Measurements from ENCODE around the gene SUPT20HL2.

The SUPT20HL2 gene

DNA sequence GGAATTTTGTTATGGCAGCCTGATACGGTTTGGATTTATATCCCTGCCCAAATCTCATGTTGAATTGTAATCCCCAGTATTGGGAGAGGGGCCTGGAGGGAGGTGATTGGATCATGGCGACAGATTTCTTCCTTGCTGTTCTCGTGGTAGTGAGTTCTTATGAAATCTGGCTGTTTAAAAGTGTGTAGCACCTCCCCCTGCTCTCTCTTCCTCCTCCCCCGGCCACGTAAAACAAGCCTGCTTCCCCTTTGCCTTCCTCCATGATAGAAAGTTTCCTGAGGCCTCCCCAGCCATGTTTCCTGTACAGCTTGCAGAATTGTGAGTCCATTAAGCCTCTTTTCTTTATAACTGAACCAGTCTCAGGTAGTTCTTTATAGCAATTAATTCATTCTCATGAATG lies 37.9 kb downstream of the SUPT20HL2 start:
- H3K36me3 ChIP-seq: no peaks in the 10 kb centered on the region
- TF ChIP-seq, protein P1, sequence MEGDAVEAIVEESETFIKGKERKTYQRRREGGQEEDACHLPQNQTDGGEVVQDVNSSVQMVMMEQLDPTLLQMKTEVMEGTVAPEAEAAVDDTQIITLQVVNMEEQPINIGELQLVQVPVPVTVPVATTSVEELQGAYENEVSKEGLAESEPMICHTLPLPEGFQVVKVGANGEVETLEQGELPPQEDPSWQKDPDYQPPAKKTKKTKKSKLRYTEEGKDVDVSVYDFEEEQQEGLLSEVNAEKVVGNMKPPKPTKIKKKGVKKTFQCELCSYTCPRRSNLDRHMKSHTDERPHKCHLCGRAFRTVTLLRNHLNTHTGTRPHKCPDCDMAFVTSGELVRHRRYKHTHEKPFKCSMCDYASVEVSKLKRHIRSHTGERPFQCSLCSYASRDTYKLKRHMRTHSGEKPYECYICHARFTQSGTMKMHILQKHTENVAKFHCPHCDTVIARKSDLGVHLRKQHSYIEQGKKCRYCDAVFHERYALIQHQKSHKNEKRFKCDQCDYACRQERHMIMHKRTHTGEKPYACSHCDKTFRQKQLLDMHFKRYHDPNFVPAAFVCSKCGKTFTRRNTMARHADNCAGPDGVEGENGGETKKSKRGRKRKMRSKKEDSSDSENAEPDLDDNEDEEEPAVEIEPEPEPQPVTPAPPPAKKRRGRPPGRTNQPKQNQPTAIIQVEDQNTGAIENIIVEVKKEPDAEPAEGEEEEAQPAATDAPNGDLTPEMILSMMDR (IDR thresholded peaks at IDR 0.05): no peak
- no peaks in the 10 kb centered on the region for H3K27me3 ChIP-seq
- H3K4me3 ChIP-seq (ENCODE audit: low read depth in 1 of 2, low read length in 1 of 2): no peak overlapping the region
- H3K9me3 ChIP-seq: no peaks in the 10 kb centered on the region
- no peaks in the 10 kb centered on the region for H3K4me1 ChIP-seq (ENCODE audit: control insufficient read depth in 1 of 2, insufficient read depth in 1 of 2, low read depth in 1 of 2, low read length in 1 of 2)
- no peak overlapping the region for H3K27ac ChIP-seq

DNA sequence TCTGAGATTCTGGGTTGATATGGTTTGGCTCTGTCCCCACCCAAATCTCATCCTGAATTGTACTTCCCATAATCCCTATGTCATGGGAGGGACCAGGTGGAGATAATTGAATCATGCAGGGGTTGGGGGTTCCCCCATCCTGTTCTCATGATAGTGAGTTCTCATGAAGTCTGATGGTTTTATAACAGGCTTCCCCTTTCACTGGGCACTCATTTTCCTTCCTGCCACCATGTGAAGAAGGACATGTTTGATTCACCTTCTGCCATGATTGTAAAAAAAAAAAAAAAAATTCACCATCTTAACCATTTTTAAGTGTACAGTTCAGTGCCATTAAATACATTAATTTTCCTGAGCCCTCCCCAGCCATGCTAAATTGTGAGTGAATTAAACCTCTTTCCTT lies 42.6 kb downstream of the SUPT20HL2 start:
- H3K4me3 ChIP-seq (ENCODE audit: low read depth in 1 of 2, low read length in 1 of 2): no peak overlapping the region
- H3K27ac ChIP-seq: no peak overlapping the region
- TF ChIP-seq, protein P1 (IDR thresholded peaks at IDR 0.05): no peak
- no peaks in the 10 kb centered on the region for H3K4me1 ChIP-seq (ENCODE audit: control insufficient read depth in 1 of 2, insufficient read depth in 1 of 2, low read depth in 1 of 2, low read length in 1 of 2)
- no peaks in the 10 kb centered on the region for H3K36me3 ChIP-seq
- H3K27me3 ChIP-seq: no peaks in the 10 kb centered on the region
- no peaks in the 10 kb centered on the region for H3K9me3 ChIP-seq

DNA sequence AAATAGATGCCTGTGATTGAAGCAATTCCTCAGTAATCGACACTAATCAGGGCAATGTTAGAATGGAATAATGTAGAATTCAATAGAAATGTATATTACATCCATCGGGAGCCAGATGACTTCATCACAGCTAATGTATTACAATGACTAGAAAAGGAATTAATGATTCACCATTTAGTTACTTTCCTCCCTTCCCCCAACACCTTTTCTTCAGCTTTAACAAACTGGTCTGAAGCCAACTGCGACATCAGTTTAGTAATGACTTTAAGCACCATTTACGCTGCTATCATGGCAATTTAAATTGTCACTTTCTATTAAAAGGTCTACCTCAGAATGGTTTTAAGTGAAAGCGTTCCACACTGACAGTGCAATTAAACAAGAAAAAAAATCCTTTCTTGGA lies 45.1 kb downstream of the SUPT20HL2 start:
- H3K4me1 ChIP-seq (ENCODE audit: control insufficient read depth in 1 of 2, insufficient read depth in 1 of 2, low read depth in 1 of 2, low read length in 1 of 2): no peaks in the 10 kb centered on the region
- TF ChIP-seq, protein P1 (IDR thresholded peaks at IDR 0.05): no peak

DNA sequence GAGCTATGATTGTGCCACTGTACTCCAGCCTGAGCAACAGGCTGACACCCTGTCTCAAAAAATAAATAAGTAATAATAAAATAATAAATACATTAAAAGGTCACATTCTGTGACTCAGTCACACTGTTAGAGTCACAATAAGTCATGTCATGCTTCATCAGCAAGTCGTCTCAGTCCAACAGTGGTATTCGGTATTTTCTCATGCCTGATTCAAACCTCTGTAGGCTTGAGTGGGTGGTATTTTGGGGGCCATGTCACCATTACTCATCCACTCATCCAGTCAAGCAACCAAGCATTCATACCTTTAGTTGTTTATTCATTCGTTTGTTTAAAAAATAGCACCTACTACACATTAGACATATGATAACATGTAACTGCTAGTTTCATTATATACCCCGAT lies 46.9 kb downstream of the SUPT20HL2 start:
- no peaks in the 10 kb centered on the region for H3K4me1 ChIP-seq (ENCODE audit: control insufficient read depth in 1 of 2, insufficient read depth in 1 of 2, low read depth in 1 of 2, low read length in 1 of 2)
- H3K4me3 ChIP-seq (ENCODE audit: low read depth in 1 of 2, low read length in 1 of 2): no peak overlapping the region
- H3K9me3 ChIP-seq: no peaks in the 10 kb centered on the region
- no peaks in the 10 kb centered on the region for H3K27me3 ChIP-seq
- H3K36me3 ChIP-seq: no peaks in the 10 kb centered on the region
- TF ChIP-seq, protein P1 (IDR thresholded peaks at IDR 0.05): no peak
- no peak overlapping the region for H3K27ac ChIP-seq

More for the DNA sequence above, 45.1 kb downstream of the SUPT20HL2 start:
- no peaks in the 10 kb centered on the region for H3K9me3 ChIP-seq
- H3K27ac ChIP-seq: no peak overlapping the region
- H3K36me3 ChIP-seq: no peaks in the 10 kb centered on the region
- H3K4me3 ChIP-seq (ENCODE audit: low read depth in 1 of 2, low read length in 1 of 2): no peak overlapping the region
- no peaks in the 10 kb centered on the region for H3K27me3 ChIP-seq

DNA sequence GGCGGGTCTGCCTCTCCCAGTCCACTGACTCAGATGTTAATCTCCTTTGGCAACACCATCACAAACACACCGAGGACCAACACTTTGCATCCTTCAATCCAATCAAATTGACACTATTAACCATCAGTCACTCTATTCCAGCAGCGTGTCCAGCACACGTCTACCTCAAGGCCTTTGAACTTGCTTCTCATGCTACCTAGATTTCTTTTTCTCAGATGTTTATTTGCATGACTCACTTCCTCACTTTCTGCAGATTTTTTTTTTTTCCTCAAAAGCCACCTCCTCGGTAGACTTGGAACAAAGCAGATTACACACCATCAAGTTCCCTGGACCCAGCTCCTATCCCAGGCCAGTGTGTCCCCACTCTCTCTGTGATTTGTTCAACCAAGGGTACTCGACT lies 49.5 kb downstream of the SUPT20HL2 start:
- Histone ChIP-seq H3K4me3 (ENCODE audit: low read depth in 1 of 2, low read length in 1 of 2) (no peak overlapping the region), H3K4me1 (ENCODE audit: control insufficient read depth in 1 of 2, insufficient read depth in 1 of 2, low read depth in 1 of 2, low read length in 1 of 2) (no peaks in the 10 kb centered on the region), H3K27ac (no peak overlapping the region), H3K36me3 (no peaks in the 10 kb centered on the region), H3K9me3 (no peaks in the 10 kb centered on the region), H3K27me3 (no peaks in the 10 kb centered on the region)
- TF ChIP-seq, protein P1 (IDR thresholded peaks at IDR 0.05): no peak

DNA sequence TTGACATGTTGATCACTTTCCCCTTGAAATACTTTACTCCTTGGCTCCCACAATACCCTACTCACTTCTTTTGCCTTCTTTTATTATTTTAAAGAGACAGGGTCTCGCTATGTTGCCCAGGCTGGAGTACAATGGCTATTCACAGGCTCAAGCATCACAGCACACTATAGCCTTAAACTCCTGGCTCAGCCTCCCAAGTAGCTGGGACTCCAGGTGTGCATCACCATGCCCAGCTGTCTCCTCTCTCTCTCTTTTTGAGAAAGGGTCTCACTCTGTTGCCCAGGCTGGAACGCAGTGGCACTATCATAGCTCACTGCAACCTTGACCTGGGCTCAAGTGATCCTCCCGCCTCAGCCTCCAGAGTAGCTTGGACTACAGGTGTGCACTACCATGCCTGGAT lies 51.6 kb downstream of the SUPT20HL2 start:
- Histone ChIP-seq H3K4me3 (ENCODE audit: low read depth in 1 of 2, low read length in 1 of 2) (no peak overlapping the region), H3K36me3 (no peaks in the 10 kb centered on the region), H3K4me1 (ENCODE audit: control insufficient read depth in 1 of 2, insufficient read depth in 1 of 2, low read depth in 1 of 2, low read length in 1 of 2) (no peaks in the 10 kb centered on the region), H3K27me3 (no peaks in the 10 kb centered on the region), H3K27ac (no peak overlapping the region), H3K9me3 (no peaks in the 10 kb centered on the region)
- TF ChIP-seq, protein P1 (IDR thresholded peaks at IDR 0.05): no peak
